T-helper 2 cell treated with Interferon-gamma antibody and Interleukin-4, amounts not matched to agents 100 ng/mL and 5 ng/mL, for 36 hours (primary cell): ENCODE results near the gene KANSL2. TPM values are rescaled to one million over a fixed set of nuclear protein-coding genes. Genes with fewer than 3 reads are reported as not detected.
"Not testable (repeated sequence)": the region's sequence is repeated elsewhere in the genome, so short reads cannot be mapped to it uniquely, and the experiment has no call there.

Experiments used
- intact Hi-C: fragments of 100-400 bp; cut with micrococcal nuclease; formaldehyde crosslinking; loops from one replicate; pipeline ENCODE4 v1.15.1; 2023
- total RNA-seq: library from RNA; stranded (reverse); gene quantifications from 2 replicates; pipeline ENCODE4 v1.2.3, GENCODE V29; 2022

Gene KANSL2
- total RNA-seq, 1 donor from 2014 or later, result 47.4 TPM

GRCh38 chr12:48686037-48686595, 4.1 kb upstream of the KANSL2 start:
- intact Hi-C loops, result loop anchor here (10.0 kb wide), 1 partner anchor 331 kb away; the partner anchor contains the start of gene ZNF641

- intact Hi-C loops, result loop anchor here (5.0 to 10.0 kb wide), 2 partner anchors 329 to 486 kb away; partner anchors contain the start of gene ZNF641
These were observed 1.5 kb upstream of the KANSL2 start for GRCh38 chr12:48683534-48683933.

GRCh38 chr12:48682927-48683326, 889 bp upstream of the KANSL2 start:
- intact Hi-C loops, result loop anchor here (1.0 to 10.0 kb wide), 5 partner anchors 33 to 486 kb away; partner anchors contain the start of genes CCNT1, DDX23 and ZNF641

- intact Hi-C loops, result loop anchor here (1.0 to 10.0 kb wide), 5 partner anchors 34 to 485 kb away; partner anchors contain the start of genes CCNT1, DDX23 and ZNF641
These were observed 481 bp upstream of the KANSL2 start for GRCh38 chr12:48682533-48682905.

GRCh38 chr12:48681399-48681709, 684 bp downstream of the KANSL2 start:
- intact Hi-C loops, result loop anchor here (5.0 to 10.0 kb wide), 2 partner anchors 327 to 484 kb away; partner anchors contain the start of gene ZNF641

- intact Hi-C loops, result loop anchor here (5.0 to 10.0 kb wide), 2 partner anchors 326 to 484 kb away; partner anchors contain the start of gene ZNF641
These were observed 1.2 kb downstream of the KANSL2 start for GRCh38 chr12:48680861-48681260.

- intact Hi-C loops, result no loop called here
These were observed 3.4 kb downstream of the KANSL2 start for GRCh38 chr12:48678551-48679185.

- intact Hi-C loops, result no loop called here
These were observed 10.7 kb downstream of the KANSL2 start for GRCh38 chr12:48671231-48671856.

- intact Hi-C loops, result no loop called here
These were observed 13.0 kb downstream of the KANSL2 start for GRCh38 chr12:48668996-48669395.

GRCh38 chr12:48659863-48660262, 22.2 kb downstream of the KANSL2 start:
- intact Hi-C loops, result no loop called here

- intact Hi-C loops, result no loop called here
These were observed 30.4 kb downstream of the KANSL2 start for GRCh38 chr12:48651681-48652080.

GRCh38 chr12:48645354-48645753, 36.7 kb downstream of the KANSL2 start:
- intact Hi-C loops, result not testable (repeated sequence)

- intact Hi-C loops, result no loop called here
These were observed 39.0 kb downstream of the KANSL2 start for GRCh38 chr12:48643011-48643410.

- intact Hi-C loops, result not testable (repeated sequence)
These were observed 40.1 kb downstream of the KANSL2 start for GRCh38 chr12:48641752-48642555.

GRCh38 chr12:48640854-48641253, 41.2 kb downstream of the KANSL2 start:
- intact Hi-C loops, result no loop called here

GRCh38 chr12:48640428-48640827, 41.6 kb downstream of the KANSL2 start:
- intact Hi-C loops, result no loop called here

GRCh38 chr12:48631071-48631470, 51.0 kb downstream of the KANSL2 start:
- intact Hi-C loops, result no loop called here

GRCh38 chr12:48630346-48630745, 51.7 kb downstream of the KANSL2 start:
- intact Hi-C loops, result no loop called here

- intact Hi-C loops, result no loop called here
These were observed 52.5 kb downstream of the KANSL2 start for GRCh38 chr12:48629541-48629940.

GRCh38 chr12:48627556-48627955, 54.5 kb downstream of the KANSL2 start:
- intact Hi-C loops, result no loop called here

- intact Hi-C loops, result not testable (repeated sequence)
These were observed 59.0 kb downstream of the KANSL2 start for GRCh38 chr12:48622997-48623396.

- intact Hi-C loops, result loop anchor here (5.0 kb wide), 1 partner anchor 421 kb away; no protein-coding TSS in a partner anchor
These were observed 63.5 kb downstream of the KANSL2 start for GRCh38 chr12:48618541-48618940.
